Endothelial cell (in vitro differentiated cells): Measurements from ENCODE around the gene PDZD7. TPM values are rescaled to one million over a fixed set of nuclear protein-coding genes. Genes with fewer than 3 reads are reported as not detected.

Experiments
- DNase-seq: peaks from one replicate; pipeline ENCODE4 v3.0.0; 2021; ENCODE audit warnings: low spot score
- H3K27ac Mint-ChIP-seq: one replicate; pipeline ENCODE4 v1.8.0; 2021; ENCODE audit warnings: mixed read lengths, inconsistent platforms; ENCODE audit not compliant: unreplicated experiment
- H3K27me3 Mint-ChIP-seq: one replicate; pipeline ENCODE4 v1.8.0; 2021; ENCODE audit warnings: mild to moderate bottlenecking, moderate library complexity, mixed read lengths, inconsistent platforms; ENCODE audit not compliant: unreplicated experiment
- H3K36me3 Mint-ChIP-seq: one replicate; pipeline ENCODE4 v1.8.0; 2021; ENCODE audit warnings: mild to moderate bottlenecking, low read depth, mixed read lengths, inconsistent platforms; ENCODE audit not compliant: unreplicated experiment
- H3K4me1 Mint-ChIP-seq: one replicate; pipeline ENCODE4 v1.8.0; 2021; ENCODE audit warnings: mild to moderate bottlenecking, mixed read lengths, inconsistent platforms; ENCODE audit not compliant: unreplicated experiment
- H3K4me3 Mint-ChIP-seq: one replicate; pipeline ENCODE4 v1.8.0; 2021; ENCODE audit warnings: mild to moderate bottlenecking, mixed read lengths, inconsistent platforms; ENCODE audit not compliant: unreplicated experiment
- H3K9me3 Mint-ChIP-seq: one replicate; pipeline ENCODE4 v1.8.0; 2021; ENCODE audit warnings: mixed read lengths, inconsistent platforms; ENCODE audit not compliant: unreplicated experiment
- CTCF ChIP-seq: fragments of 200-600 bp; sonication (generic); IDR thresholded peaks from one replicate; pipeline ENCODE4 v1.5.0; 2021; ENCODE audit warnings: antibody characterized with exemption; ENCODE audit not compliant: unreplicated experiment
- long read RNA-seq: library from polyadenylated mRNA; unstranded; transcript quantifications from one replicate; pipeline ENCODE4 v2.0.0, GENCODE V29; 2020; ENCODE audit not compliant: unreplicated experiment
- total RNA-seq: library from RNA; stranded (reverse); fragmentation: NEBNext Ultra II Directional; extraction: Animal tissue kit (Norgen Biotek cat#: 25700); gene quantifications from one replicate; pipeline ENCODE4 v1.2.1, GENCODE V29; 2021; ENCODE audit not compliant: unreplicated experiment

Gene PDZD7
- 0.54 TPM for total RNA-seq
- long read RNA-seq, partial matches to known transcripts = 0 of 1 reads
- long read RNA-seq, other reads (novel, unspliced or antisense) = 0 of 1 reads

GRCh38 chr10:101031128-101031795 is at the start of gene PDZD7, which contains the start of gene SFXN3:
TSS of gene PDZD7 (minus strand) at chr10:101031129. CDS start at chr10:101030219, 910 bp downstream.
TSS of gene SFXN3 (plus strand) at chr10:101031234. CDS start at chr10:101034695, 3,461 bp downstream.
- H3K27ac Mint-ChIP-seq = no peak within 1 kb of the TSS
- peak within 1 kb of the TSS; percentile 83 for H3K4me3 Mint-ChIP-seq
- peaks cover 25% of the 10 kb centered on the region for H3K4me1 Mint-ChIP-seq
- DNase-seq = peak; percentile 92
- peaks cover 19% of the 10 kb centered on the region for H3K27me3 Mint-ChIP-seq
- H3K36me3 Mint-ChIP-seq = peaks cover 8% of the 10 kb centered on the region
- TF ChIP-seq CTCF = no peak
- H3K9me3 Mint-ChIP-seq = no peaks in the 10 kb centered on the region

GRCh38 chr10:101079874-101080273 is 48.9 kb upstream of the PDZD7 start:
- no peaks in the 10 kb centered on the region for H3K9me3 Mint-ChIP-seq
- no peak for TF ChIP-seq CTCF
- H3K4me3 Mint-ChIP-seq = no peak overlapping the region
- H3K4me1 Mint-ChIP-seq = peaks cover 8% of the 10 kb centered on the region
- H3K27me3 Mint-ChIP-seq = peaks cover 9% of the 10 kb centered on the region
- no peak for DNase-seq
- no peaks in the 10 kb centered on the region for H3K36me3 Mint-ChIP-seq
- H3K27ac Mint-ChIP-seq = no peak overlapping the region

GRCh38 chr10:101076630-101077029 is 45.7 kb upstream of the PDZD7 start:
- H3K27ac Mint-ChIP-seq = no peak overlapping the region
- no peaks in the 10 kb centered on the region for H3K9me3 Mint-ChIP-seq
- no peaks in the 10 kb centered on the region for H3K36me3 Mint-ChIP-seq
- TF ChIP-seq CTCF = no peak
- no peak for DNase-seq
- H3K4me1 Mint-ChIP-seq = peaks cover 12% of the 10 kb centered on the region
- H3K27me3 Mint-ChIP-seq = peaks cover 12% of the 10 kb centered on the region
- no peak overlapping the region for H3K4me3 Mint-ChIP-seq

GRCh38 chr10:101075775-101076174 is 44.8 kb upstream of the PDZD7 start:
- no peak for DNase-seq
- Mint-ChIP-seq H3K36me3 (no peaks in the 10 kb centered on the region), H3K9me3 (no peaks in the 10 kb centered on the region), H3K4me1 (peaks cover 10% of the 10 kb centered on the region), H3K27ac (no peak overlapping the region), H3K4me3 (no peak overlapping the region), H3K27me3 (peaks cover 9% of the 10 kb centered on the region)
- TF ChIP-seq CTCF = no peak

GRCh38 chr10:101073631-101074030 is 42.7 kb upstream of the PDZD7 start:
- H3K27ac Mint-ChIP-seq = no peak overlapping the region
- H3K36me3 Mint-ChIP-seq = no peaks in the 10 kb centered on the region
- TF ChIP-seq CTCF = no peak
- H3K9me3 Mint-ChIP-seq = no peaks in the 10 kb centered on the region
- no peak for DNase-seq
- no peak overlapping the region for H3K4me3 Mint-ChIP-seq
- peaks cover 8% of the 10 kb centered on the region for H3K4me1 Mint-ChIP-seq
- peaks cover 9% of the 10 kb centered on the region for H3K27me3 Mint-ChIP-seq
